Subcutaneous adipose tissue (tissue), 4 donors: ENCODE data around the gene ERGIC2. TPM values are rescaled to one million over a fixed set of nuclear protein-coding genes. Genes with fewer than 3 reads are reported as not detected.

Experiments used
- CTCF ChIP-seq: fragments of 450-650 bp; IDR thresholded peaks from one replicate; pipeline ENCODE4 v1.5.1; 2016; ENCODE audit warnings: low read depth, mild to moderate bottlenecking, control low read depth, antibody characterized with exemption, moderate library complexity
- total RNA-seq, 4 donors: library from RNA; depleted of rRNA; stranded (reverse); fragments of >200 nt; gene quantifications; one replicate each; pipeline ENCODE4 v1.1.0, GENCODE V29; 2016

ERGIC2 gene
- total RNA-seq, 4 donors from 2014 or later, result 28.6 to 105 (median 45.6) TPM

- no peak for TF ChIP-seq CTCF
These were observed 15.9 kb downstream of the ERGIC2 start for GRCh38 chr12:29365091-29365490.

GRCh38 chr12:29354954-29355353 is 26.0 kb downstream of the ERGIC2 start:
- TF ChIP-seq CTCF, result no peak

DNA sequence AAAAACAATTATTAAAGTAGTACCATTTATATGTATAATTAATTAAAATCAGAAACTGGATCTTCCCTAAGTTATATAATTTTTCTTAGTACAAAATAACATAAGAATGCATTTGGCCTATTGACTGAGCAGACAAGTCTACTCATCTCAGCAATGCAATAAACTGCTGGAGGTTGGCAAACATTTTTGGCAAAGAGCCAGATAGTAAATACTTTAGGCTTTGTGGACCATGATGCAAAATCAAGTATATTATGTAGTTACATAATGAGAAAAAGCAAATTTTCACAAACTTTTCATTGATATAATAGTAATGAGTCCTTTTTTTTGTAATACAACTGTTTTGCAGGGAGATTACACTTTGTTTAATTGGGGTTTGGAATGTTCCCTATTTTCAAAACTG is 30.9 kb downstream of the ERGIC2 start:
- TF ChIP-seq CTCF, result no peak

- no peak for TF ChIP-seq CTCF
These were observed 34.1 kb downstream of the ERGIC2 start for GRCh38 chr12:29346769-29347421.

DNA sequence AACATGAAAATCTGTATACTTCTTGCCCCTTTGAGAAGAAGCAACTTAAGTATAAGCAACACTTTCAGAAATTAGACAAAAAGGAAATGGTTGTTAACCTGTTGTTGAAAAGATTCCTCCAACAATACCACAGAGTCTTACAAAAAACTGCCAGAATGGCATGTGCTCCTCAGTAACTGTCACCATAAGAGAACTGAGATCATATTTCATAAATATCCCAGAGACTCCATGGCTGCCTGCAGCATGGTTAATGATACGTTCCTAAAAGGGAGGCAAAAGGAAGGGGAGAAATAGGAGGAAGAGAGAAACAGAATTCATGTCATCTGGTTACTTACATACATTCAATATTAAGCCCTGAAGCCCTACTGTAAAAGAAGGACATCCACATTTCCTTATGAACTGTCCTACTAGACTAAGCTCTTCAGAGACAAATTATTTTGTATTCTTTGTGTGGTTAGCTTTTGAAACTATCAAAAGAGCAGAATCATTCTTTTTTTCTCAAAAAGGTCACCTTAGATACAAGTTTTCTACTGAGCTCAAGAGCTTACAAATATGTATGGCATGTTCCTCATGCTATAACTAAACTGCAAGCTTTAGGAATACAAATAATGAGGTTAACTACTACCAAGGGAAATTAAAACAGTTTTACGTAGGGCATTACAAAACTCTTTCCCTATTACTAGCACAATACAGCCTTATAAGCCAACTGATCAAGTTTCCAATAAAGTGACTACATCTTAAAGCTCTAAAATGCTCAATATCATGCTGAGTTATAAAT is 37.8 kb downstream of the ERGIC2 start:
- no peak for TF ChIP-seq CTCF

DNA sequence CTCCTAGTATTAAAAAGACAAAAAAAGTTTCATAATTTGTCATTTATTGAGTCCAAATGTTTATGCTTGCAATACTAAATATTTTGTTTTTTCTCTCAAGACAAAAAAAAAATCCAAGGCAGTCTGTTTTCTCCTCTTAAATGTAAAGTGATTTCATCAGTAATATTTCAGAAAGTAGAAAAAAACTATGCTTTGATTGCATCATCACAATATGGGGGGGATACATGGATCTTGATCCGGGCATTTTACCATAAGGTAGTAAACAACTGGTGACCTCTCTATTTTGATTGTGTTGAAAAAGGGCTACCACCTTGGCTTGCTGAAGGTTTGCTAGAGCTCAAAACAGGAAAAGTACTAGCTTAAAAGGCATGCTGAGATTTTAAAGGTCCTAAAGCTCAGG is 43.6 kb downstream of the ERGIC2 start:
- no peak for TF ChIP-seq CTCF

DNA sequence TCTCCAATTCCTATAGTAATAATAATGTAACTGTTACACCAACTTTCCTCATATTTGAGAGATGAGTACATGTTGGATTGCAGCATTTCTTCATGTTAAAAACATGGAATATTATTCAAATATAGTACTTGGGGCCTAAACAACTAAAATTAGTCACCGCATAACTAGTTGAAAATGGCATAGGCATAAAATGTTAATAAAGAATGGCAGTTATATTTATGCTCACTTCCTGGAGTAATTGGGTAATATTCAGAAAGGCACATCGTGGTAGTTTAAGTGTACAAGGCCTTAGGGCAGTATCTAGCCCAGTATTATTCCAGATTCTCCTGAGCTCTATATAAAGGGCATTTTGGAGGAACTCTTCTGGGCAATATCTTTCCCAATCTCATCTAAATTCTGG is 46.0 kb downstream of the ERGIC2 start:
- no peak for TF ChIP-seq CTCF
